RCC 7860 (cell line): ENCODE results near the gene RFT1.

Experiments
- DNase-seq: peaks from one replicate; pipeline ENCODE4 v3.0.0-alpha.2; 2015; ENCODE audit warnings: low spot score
- FAIRE-seq: peaks from 2 replicates; lab custom pipeline; 2012; peaks lifted over from hg19 to GRCh38; lab: Jason Lieb, UNC

Gene RFT1

GRCh38 chr3:53097887-53098286 is 32.3 kb downstream of the RFT1 start:
- DNase-seq (no peak), FAIRE-seq (no peak)

- FAIRE-seq: no peak
- DNase-seq: no peak
Measured at GRCh38 chr3:53092942-53093341, 37.3 kb downstream of the RFT1 start.

- no peak for FAIRE-seq
- no peak for DNase-seq
Measured at GRCh38 chr3:53092216-53092615, 38.0 kb downstream of the RFT1 start.

GRCh38 chr3:53091011-53091410 is 39.2 kb downstream of the RFT1 start:
- DNase-seq (no peak), FAIRE-seq (no peak)

GRCh38 chr3:53089511-53089910 is 40.7 kb downstream of the RFT1 start:
- DNase-seq (no peak), FAIRE-seq (no peak)

GRCh38 chr3:53085476-53085875 is 44.8 kb downstream of the RFT1 start:
- no peak for FAIRE-seq
- no peak for DNase-seq

- no peak for DNase-seq
- FAIRE-seq: no peak
Measured at GRCh38 chr3:53084310-53085001, 45.8 kb downstream of the RFT1 start.

GRCh38 chr3:53083949-53084309 is 46.3 kb downstream of the RFT1 start:
- FAIRE-seq: no peak
- DNase-seq: no peak

GRCh38 chr3:53083521-53083920 is 46.7 kb downstream of the RFT1 start:
- DNase-seq (no peak), FAIRE-seq (no peak)

GRCh38 chr3:53082736-53083135 is 47.5 kb downstream of the RFT1 start:
- FAIRE-seq: no peak
- no peak for DNase-seq

- DNase-seq (no peak), FAIRE-seq (no peak)
Measured at GRCh38 chr3:53081318-53081717, 48.9 kb downstream of the RFT1 start.

- no peak for FAIRE-seq
- no peak for DNase-seq
Measured at GRCh38 chr3:53080612-53081205, 49.5 kb downstream of the RFT1 start.

- FAIRE-seq (no peak), DNase-seq (no peak)
Measured at GRCh38 chr3:53079791-53080555, 50.3 kb downstream of the RFT1 start.

- FAIRE-seq (no peak), DNase-seq (no peak)
Measured at GRCh38 chr3:53079147-53079546, 51.1 kb downstream of the RFT1 start.

GRCh38 chr3:53078656-53079055 is 51.6 kb downstream of the RFT1 start:
- FAIRE-seq (no peak), DNase-seq (no peak)

- DNase-seq: no peak
- no peak for FAIRE-seq
Measured at GRCh38 chr3:53077476-53078220, 52.6 kb downstream of the RFT1 start.

- FAIRE-seq (no peak), DNase-seq (no peak)
Measured at GRCh38 chr3:53075743-53076140, 54.5 kb downstream of the RFT1 start.

GRCh38 chr3:53074761-53075742 is 55.2 kb downstream of the RFT1 start:
- FAIRE-seq (no peak), DNase-seq (no peak)

GRCh38 chr3:53074366-53074696 is 55.9 kb downstream of the RFT1 start:
- FAIRE-seq: no peak
- no peak for DNase-seq

- FAIRE-seq: no peak
- no peak for DNase-seq
Measured at GRCh38 chr3:53073553-53074365, 56.5 kb downstream of the RFT1 start.
